Measurements from ENCODE around the gene SCYGR4. TPM values are rescaled to one million over a fixed set of nuclear protein-coding genes. Genes with fewer than 3 reads are reported as not detected.

Gene SCYGR4
- polyA plus RNA-seq, 2 of the 4 experiments (the other 2 are of a cell fraction), result not detected

DNA sequence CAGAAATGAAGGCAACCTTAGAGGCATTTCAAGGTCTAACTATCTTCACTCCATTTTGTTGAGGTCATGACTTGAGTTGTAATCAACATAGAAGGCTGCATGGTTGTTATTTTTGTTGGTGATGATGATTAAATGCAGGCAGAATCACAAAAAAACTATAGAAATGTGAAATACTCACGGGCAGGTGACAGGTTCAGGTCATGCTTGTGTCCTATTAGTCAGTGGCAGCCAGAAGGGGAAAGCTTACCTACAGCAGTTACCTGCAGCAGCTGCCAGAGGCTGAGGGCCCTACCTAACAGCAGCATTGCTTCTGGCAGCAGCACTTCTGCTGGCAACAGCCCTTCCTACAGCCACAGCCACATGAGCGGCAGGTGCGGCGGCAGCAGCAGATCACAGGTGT, 3.1 kb upstream of the SCYGR4 start:
- POLR2A ChIA-PET, result no interaction called here
- ATAC-seq (no peak), FAIRE-seq (no peak), DNase-seq (ENCODE audit: low read depth in 1 of 2, low spot score in 1 of 2) (no peak)
- no peaks in the 10 kb centered on the region for H3K4me1 ChIP-seq
- no peak overlapping the region for H3K4me2 ChIP-seq
- 87% methylated on average over 4 of the region's 4 CpGs for WGBS (ENCODE audit: missing lambda C conversion rate)
- TF ChIP-seq BHLHE40 (IDR thresholded peaks at IDR 0.05; ENCODE audit: low read depth, low read length) (no peak), CHD4 (IDR thresholded peaks at IDR 0.05; ENCODE audit: borderline replicate concordance) (no peak), ZC3H11A (IDR thresholded peaks at IDR 0.05) (no peak), KDM5A (IDR thresholded peaks at IDR 0.05) (no peak), RNF2 (IDR thresholded peaks at IDR 0.05; ENCODE audit: borderline replicate concordance, low read depth) (no peak), ZNF302 (CRISPR knock-in tag; IDR thresholded peaks at IDR 0.05) (no peak), HEYL (CRISPR knock-in tag; IDR thresholded peaks at IDR 0.05) (no peak), MAX (IDR thresholded peaks at IDR 0.05) (no peak), CBX2 (IDR thresholded peaks at IDR 0.05; ENCODE audit: borderline replicate concordance, low read depth) (no peak), TFCP2L1 (CRISPR knock-in tag; IDR thresholded peaks at IDR 0.05) (no peak), POLR2AphosphoS2 (conservative IDR thresholded peaks at IDR 0.05; ENCODE audit: low read length) (no peak), CHD2 (IDR thresholded peaks at IDR 0.05; ENCODE audit: low read length, partially characterized antibody) (no peak), EHMT2 (IDR thresholded peaks at IDR 0.05; ENCODE audit: low read depth) (no peak), ATOH8 (CRISPR knock-in tag; IDR thresholded peaks at IDR 0.05; ENCODE audit: low read depth) (no peak), JUNB (IDR thresholded peaks at IDR 0.05) (no peak), EHF (CRISPR knock-in tag; IDR thresholded peaks at IDR 0.05) (no peak)
- TF ChIP-seq, protein P1, sequence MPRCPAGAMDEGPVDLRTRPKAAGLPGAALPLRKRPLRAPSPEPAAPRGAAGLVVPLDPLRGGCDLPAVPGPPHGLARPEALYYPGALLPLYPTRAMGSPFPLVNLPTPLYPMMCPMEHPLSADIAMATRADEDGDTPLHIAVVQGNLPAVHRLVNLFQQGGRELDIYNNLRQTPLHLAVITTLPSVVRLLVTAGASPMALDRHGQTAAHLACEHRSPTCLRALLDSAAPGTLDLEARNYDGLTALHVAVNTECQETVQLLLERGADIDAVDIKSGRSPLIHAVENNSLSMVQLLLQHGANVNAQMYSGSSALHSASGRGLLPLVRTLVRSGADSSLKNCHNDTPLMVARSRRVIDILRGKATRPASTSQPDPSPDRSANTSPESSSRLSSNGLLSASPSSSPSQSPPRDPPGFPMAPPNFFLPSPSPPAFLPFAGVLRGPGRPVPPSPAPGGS (IDR thresholded peaks at IDR 0.05), result no peak
- CTCF ChIA-PET, result interaction anchor here (1.0 kb wide), 1 partner anchor 30 kb away, joined by 3 read pairs; no protein-coding TSS in a partner anchor
- H3K27ac ChIP-seq, result no peak overlapping the region
- no peak overlapping the region for H3K4me3 ChIP-seq
- no peaks in the 10 kb centered on the region for H3K9me3 ChIP-seq

DNA sequence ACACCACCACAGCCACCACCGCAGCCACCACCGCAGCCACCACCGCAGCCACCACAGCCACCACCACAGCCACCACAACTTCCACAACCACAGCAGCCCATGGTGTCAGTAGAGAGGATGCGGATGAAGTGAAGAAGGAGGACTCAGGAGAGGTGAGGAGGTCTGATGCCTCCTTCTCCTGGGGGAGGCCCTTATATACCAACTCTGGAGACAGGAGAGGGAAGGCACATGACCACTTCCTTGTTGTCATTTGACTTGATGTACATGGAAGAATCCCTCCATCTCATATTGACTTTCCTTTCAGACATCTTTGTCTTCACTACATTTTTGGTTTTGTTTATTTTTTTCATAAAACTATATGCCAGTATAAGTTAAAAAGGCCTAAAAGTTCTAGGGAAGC, 2.6 kb upstream of the SCYGR4 start, which contains the start of gene SCYGR3:
Gene SCYGR3 (minus strand): TSS at position 101 of the 400 bp plus-strand sequence. CDS start 0 bp downstream, at position 101.
- no peak for TF ChIP-seq EHF (CRISPR knock-in tag; IDR thresholded peaks at IDR 0.05)
- FAIRE-seq (no peak), DNase-seq (ENCODE audit: low read depth in 1 of 2, low spot score in 1 of 2) (no peak), ATAC-seq (no peak)
- WGBS (ENCODE audit: missing lambda C conversion rate), result 100% methylated on average over 3 of the region's 4 CpGs
- ChIA-PET POLR2A (no interaction called here), CTCF (interaction anchor here (1.0 kb wide), 1 partner anchor 30 kb away, joined by 3 read pairs; no protein-coding TSS in a partner anchor)
- no peak within 1 kb of the TSS for H3K27ac ChIP-seq
- H3K4me3 ChIP-seq, result no peak within 1 kb of the TSS
- no peaks in the 10 kb centered on the region for H3K9me3 ChIP-seq
- H3K4me2 ChIP-seq, result no peak within 1 kb of the TSS
- no peaks in the 10 kb centered on the region for H3K4me1 ChIP-seq

DNA sequence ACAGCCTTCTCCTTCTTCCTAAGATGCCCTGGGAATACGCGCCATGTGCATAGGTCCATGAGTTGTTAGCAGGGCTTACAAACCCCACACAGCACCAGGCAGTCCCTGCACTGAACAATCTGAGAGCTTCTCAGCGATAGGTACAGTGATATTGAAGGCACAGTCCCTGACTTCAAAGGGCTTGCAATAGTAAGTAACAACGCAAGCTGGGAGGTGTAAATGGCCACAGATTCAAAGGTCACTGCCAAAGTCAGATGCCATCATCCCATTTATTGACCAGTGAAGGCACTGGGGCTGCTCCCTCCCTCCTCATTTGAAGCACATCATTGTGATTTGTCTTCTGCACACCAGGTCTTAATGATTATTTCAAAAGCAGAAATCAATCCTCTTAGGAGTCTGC, 2.1 kb upstream of the SCYGR4 start:
- H3K4me1 ChIP-seq, result no peaks in the 10 kb centered on the region
- H3K4me2 ChIP-seq, result no peak overlapping the region
- no peak overlapping the region for H3K4me3 ChIP-seq
- no peak for DNase-seq (ENCODE audit: low read depth in 1 of 2, low spot score in 1 of 2)
- ChIA-PET CTCF (interaction anchor here (1.0 kb wide), 1 partner anchor 30 kb away, joined by 3 read pairs; no protein-coding TSS in a partner anchor), POLR2A (no interaction called here)
- H3K9me3 ChIP-seq, result no peaks in the 10 kb centered on the region
- FAIRE-seq, result no peak
- H3K27ac ChIP-seq, result no peak overlapping the region
- TF ChIP-seq FOSL2 (IDR thresholded peaks at IDR 0.05) (no peak), FOSL2 (CRISPR knock-in tag; IDR thresholded peaks at IDR 0.05) (no peak), JUNB (IDR thresholded peaks at IDR 0.05) (no peak), PHF8 (IDR thresholded peaks at IDR 0.05; ENCODE audit: borderline replicate concordance, low read depth) (no peak), MYC (IDR thresholded peaks at IDR 0.05; ENCODE audit: borderline replicate concordance, low read length) (no peak), KDM1A (IDR thresholded peaks at IDR 0.05; ENCODE audit: low read depth) (no peak), FOXS1 (CRISPR knock-in tag; IDR thresholded peaks at IDR 0.05) (no peak), POLR2AphosphoS2 (conservative IDR thresholded peaks at IDR 0.05; ENCODE audit: low read length) (no peak), SMC3 (IDR thresholded peaks at IDR 0.05) (no peak), KDM5A (IDR thresholded peaks at IDR 0.05) (no peak), MAZ (IDR thresholded peaks at IDR 0.05; ENCODE audit: borderline replicate concordance, low read depth, low read length) (no peak), NFE2L2 (conservative IDR thresholded peaks at IDR 0.05; ENCODE audit: low read length) (no peak), SREBF2 (IDR thresholded peaks at IDR 0.05) (no peak)
- ATAC-seq, result no peak
- WGBS (ENCODE audit: missing lambda C conversion rate), result 86% methylated on average over 4 of the region's 4 CpGs
